NB4 (cell line): ENCODE results near the gene ABCA2.

Experiments
- DNase-seq: peaks from one replicate; pipeline ENCODE4 v3.0.0; 2010; ENCODE audit warnings: low read depth
- H3K4me3 ChIP-seq: one replicate; pipeline ENCODE4 v1.5.1; 2011; ENCODE audit warnings: mild to moderate bottlenecking, low read depth, low read length, moderate library complexity
- CTCF ChIP-seq: IDR thresholded peaks from one replicate; pipeline ENCODE4 v1.5.1; 2012; ENCODE audit warnings: low read depth, low read length
- MAX ChIP-seq: IDR thresholded peaks from 2 replicates; pipeline ENCODE4 v1.6.1; 2011; ENCODE audit warnings: low read depth, low read length
- MYC ChIP-seq: IDR thresholded peaks from 2 replicates; pipeline ENCODE4 v1.6.1; 2011; ENCODE audit warnings: low read depth, low read length
- POLR2A ChIP-seq: IDR thresholded peaks from 2 replicates; pipeline ENCODE4 v1.6.1; 2011; ENCODE audit warnings: mild to moderate bottlenecking; ENCODE audit not compliant: insufficient read length; ENCODE audit errors: extremely low read depth

The ABCA2 gene

GRCh38 chr9:136962701-136963248 lies 65.3 kb downstream of the ABCA2 start:
- no peak for TF ChIP-seq CTCF
- no peak for TF ChIP-seq POLR2A
- no peak for TF ChIP-seq MYC
- no peak for TF ChIP-seq MAX
- no peak overlapping the region for H3K4me3 ChIP-seq
- no peak for DNase-seq

- DNase-seq: no peak
- no peak for TF ChIP-seq POLR2A
- no peak for TF ChIP-seq CTCF
- no peak overlapping the region for H3K4me3 ChIP-seq
Observed at GRCh38 chr9:136962163-136962562, 65.9 kb downstream of the ABCA2 start.

- H3K4me3 ChIP-seq: no peak overlapping the region
- DNase-seq: no peak
- no peak for TF ChIP-seq MYC
- no peak for TF ChIP-seq POLR2A
- TF ChIP-seq MAX: no peak
- no peak for TF ChIP-seq CTCF
Observed at GRCh38 chr9:136961279-136962065, 66.6 kb downstream of the ABCA2 start.

GRCh38 chr9:136960938-136961275 lies 67.1 kb downstream of the ABCA2 start:
- DNase-seq: no peak
- TF ChIP-seq CTCF (no peak), MYC (no peak), MAX (no peak), POLR2A (no peak)
- H3K4me3 ChIP-seq: no peak overlapping the region

GRCh38 chr9:136960212-136960937 lies 67.7 kb downstream of the ABCA2 start:
- DNase-seq: no peak
- no peak overlapping the region for H3K4me3 ChIP-seq
- TF ChIP-seq MAX (no peak), POLR2A (no peak), MYC (no peak), CTCF (no peak)
